T-cell (primary cell): ENCODE measurements around the gene UCMA. TPM values are rescaled to one million over a fixed set of nuclear protein-coding genes. Genes with fewer than 3 reads are reported as not detected.

ENCODE experiments used
- ATAC-seq, 4 experiments: fragments of 200-7000 bp in 3 of 4; fragments of 150-1000 bp in 1 of 4; cut with Tn5 transposase; replicated peaks in 1 of 4; 1 replicate in 3 of 4; 2 replicates in 1 of 4; pipeline ENCODE4 v1.10.0; 2021; ENCODE audit warnings: moderate library complexity in 3 of 4, mild to moderate bottlenecking in 2 of 4, moderate number of reproducible peaks in 1 of 4
- CTCF ChIA-PET, 2 donors: fragments of 300-600 bp; sonication (Branson Sonifier 250); formaldehyde crosslinking; loops; one replicate each; lab custom pipeline; 2022; ENCODE audit warnings: antibody characterized with exemption in 2 of 2; lab: Charles Lee
- POLR2A ChIA-PET, 2 donors: fragments of 300-600 bp; sonication (Branson Sonifier 250); formaldehyde crosslinking; loops; one replicate each; lab custom pipeline; 2022; ENCODE audit warnings: antibody characterized with exemption in 2 of 2; lab: Charles Lee
- DNase-seq, 35 experiments: peaks; one replicate each; pipeline versions ENCODE4 v3.0.0 to v3.0.0-alpha.2; 2013 to 2023
- H3K27ac ChIP-seq: one replicate; pipeline ENCODE4 v1.5.1; 2013; ENCODE audit warnings: low read length
- H3K27me3 ChIP-seq, 2 experiments: replicated peaks in 1 of 2; 1 replicate in 1 of 2; 2 replicates in 1 of 2; pipeline versions ENCODE4 v1.6.1 to v1.7.0; 2013; ENCODE audit warnings: low read length in 1 of 2, mixed read lengths in 1 of 2; ENCODE audit not compliant: control insufficient read depth in 2 of 2, insufficient read depth in 2 of 2; ENCODE audit errors: extremely low read depth in 1 of 2
- H3K36me3 ChIP-seq, 2 donors: 1 replicate in 1 of 2; 2 replicates in 1 of 2; pipeline versions ENCODE4 v1.6.1 to v1.7.0; 2013; ENCODE audit warnings: low read length in 1 of 2; ENCODE audit not compliant: control insufficient read depth in 2 of 2, insufficient read depth in 1 of 2; ENCODE audit errors: extremely low read depth in 1 of 2
- H3K4me1 ChIP-seq, 2 experiments: 1 replicate in 1 of 2; 2 replicates in 1 of 2; pipeline versions ENCODE4 v1.6.1 to v1.7.0; 2013; ENCODE audit warnings: low read length in 2 of 2, mixed read lengths in 1 of 2; ENCODE audit not compliant: insufficient read depth in 2 of 2, control insufficient read depth in 1 of 2; ENCODE audit errors: extremely low read depth in 1 of 2
- H3K4me3 ChIP-seq, 2 donors: 1 replicate in 1 of 2; 2 replicates in 1 of 2; pipeline versions ENCODE4 v1.5.1 to v1.7.0; 2013; ENCODE audit warnings: mild to moderate bottlenecking in 2 of 2, low read length in 1 of 2, moderate library complexity in 1 of 2; ENCODE audit not compliant: control insufficient read depth in 1 of 2; ENCODE audit errors: extremely low read depth in 1 of 2
- H3K9me3 ChIP-seq: 2 replicates; pipeline ENCODE4 v1.7.0; 2013
- H3K27ac Mint-ChIP-seq, 2 donors: one replicate each; pipeline ENCODE4 v1.8.0; 2020 to 2021; ENCODE audit warnings: mild to moderate bottlenecking in 2 of 2, mixed read lengths in 2 of 2
- H3K27me3 Mint-ChIP-seq, 2 donors: one replicate each; pipeline ENCODE4 v1.8.0; 2021 to 2022; ENCODE audit warnings: mixed read lengths in 2 of 2
- H3K36me3 Mint-ChIP-seq: one replicate; pipeline ENCODE4 v1.8.0; 2021; ENCODE audit warnings: mixed read lengths
- H3K4me1 Mint-ChIP-seq, 3 donors: one replicate each; pipeline ENCODE4 v1.8.0; 2020 to 2022; ENCODE audit warnings: mixed read lengths in 3 of 3, mild to moderate bottlenecking in 1 of 3
- H3K4me3 Mint-ChIP-seq, 3 donors: one replicate each; pipeline ENCODE4 v1.8.0; 2020 to 2022; ENCODE audit warnings: mild to moderate bottlenecking in 3 of 3, mixed read lengths in 3 of 3, moderate library complexity in 3 of 3
- H3K9me3 Mint-ChIP-seq, 3 donors: one replicate each; pipeline ENCODE4 v1.8.0; 2020 to 2022; ENCODE audit warnings: mixed read lengths in 3 of 3
- WGBS: methylation state at CpG from one replicate; pipeline ENCODE4 v1.1.5; 2013; ENCODE audit warnings: missing lambda C conversion rate; ENCODE audit not compliant: insufficient coverage; 5-methylcytosine and 5-hydroxymethylcytosine counted together
- total RNA-seq, 35 experiments: library from RNA in 6 of 35; stranded (reverse) in 6 of 35; fragments of 120-200 nt in 1 of 35; gene quantifications; one replicate each; pipeline versions ENCODE4 v1.2.1 to v1.2.4 and lab custom pipeline; 2013 to 2026

Gene UCMA
- total RNA-seq, 5 donors from 2014 or later (not counting 1 experiment from before 2014, with no cell fraction given) = not detected

- Mint-ChIP-seq H3K36me3 (no peaks in the 10 kb centered on the region), H3K27me3 (no peaks in the 10 kb centered on the region), H3K4me3 (no peak overlapping the region), H3K9me3 (no peaks in the 10 kb centered on the region), H3K27ac (no peak overlapping the region), H3K4me1 (no peaks in the 10 kb centered on the region)
- 84% methylated on average over 5 of the region's 6 CpGs for WGBS
- H3K27me3 ChIP-seq = no peaks in the 10 kb centered on the region
- CTCF ChIA-PET = no interaction called here
- DNase-seq (no peak), ATAC-seq (no peak)
- H3K36me3 ChIP-seq = peaks cover 0 to 5% of the 10 kb centered on the region in 2 donors
- H3K9me3 ChIP-seq = no peaks in the 10 kb centered on the region
- no peak overlapping the region for H3K27ac ChIP-seq
- no peak overlapping the region for H3K4me3 ChIP-seq
- POLR2A ChIA-PET = no interaction called here
- no peaks in the 10 kb centered on the region for H3K4me1 ChIP-seq
Measured at GRCh38 chr10:13201132-13201531, 33.0 kb downstream of the UCMA start.

GRCh38 chr10:13195016-13195415, 39.2 kb downstream of the UCMA start:
- CTCF ChIA-PET = no interaction called here
- Histone ChIP-seq H3K4me3 (no peak overlapping the region), H3K27me3 (no peaks in the 10 kb centered on the region), H3K9me3 (no peaks in the 10 kb centered on the region), H3K27ac (no peak overlapping the region), H3K4me1 (no peaks in the 10 kb centered on the region), H3K36me3 (no peaks in the 10 kb centered on the region)
- POLR2A ChIA-PET = no interaction called here
- H3K27me3 Mint-ChIP-seq = no peaks in the 10 kb centered on the region
- ATAC-seq (no peak), DNase-seq (no peak)
- no peak overlapping the region for H3K27ac Mint-ChIP-seq
- H3K4me3 Mint-ChIP-seq = no peak overlapping the region
- no peaks in the 10 kb centered on the region for H3K9me3 Mint-ChIP-seq
- no peaks in the 10 kb centered on the region for H3K4me1 Mint-ChIP-seq
- H3K36me3 Mint-ChIP-seq = no peaks in the 10 kb centered on the region
- WGBS = 90% methylated on average over 4 of the region's 6 CpGs

GRCh38 chr10:13193637-13194036, 40.5 kb downstream of the UCMA start:
- Histone ChIP-seq H3K4me1 (no peaks in the 10 kb centered on the region), H3K9me3 (no peaks in the 10 kb centered on the region), H3K27me3 (no peaks in the 10 kb centered on the region), H3K4me3 (no peak overlapping the region), H3K27ac (no peak overlapping the region), H3K36me3 (no peaks in the 10 kb centered on the region)
- POLR2A ChIA-PET = interaction anchor here in 1 of 2 donors (0.7 kb wide), 1 partner anchor 818 kb away, joined by 3 read pairs; no protein-coding TSS in a partner anchor
- CTCF ChIA-PET = no interaction called here
- Mint-ChIP-seq H3K9me3 (no peaks in the 10 kb centered on the region), H3K36me3 (no peaks in the 10 kb centered on the region), H3K27ac (no peak overlapping the region), H3K4me1 (no peaks in the 10 kb centered on the region), H3K4me3 (no peak overlapping the region), H3K27me3 (no peaks in the 10 kb centered on the region)
- 98% methylated on average over 6 of the region's 7 CpGs for WGBS
- DNase-seq (no peak), ATAC-seq (no peak)

- CTCF ChIA-PET = interaction anchor here in 1 of 2 donors (0.6 kb wide), 1 partner anchor 29 kb away, joined by 5 read pairs; no protein-coding TSS in a partner anchor
- H3K4me1 ChIP-seq = no peaks in the 10 kb centered on the region
- no peaks in the 10 kb centered on the region for H3K4me1 Mint-ChIP-seq
- no peaks in the 10 kb centered on the region for H3K36me3 Mint-ChIP-seq
- no peak overlapping the region for H3K4me3 Mint-ChIP-seq
- POLR2A ChIA-PET = no interaction called here
- no peaks in the 10 kb centered on the region for H3K9me3 ChIP-seq
- H3K27me3 ChIP-seq = no peaks in the 10 kb centered on the region
- DNase-seq (no peak), ATAC-seq (no peak)
- no peak overlapping the region for H3K27ac ChIP-seq
- H3K36me3 ChIP-seq = no peaks in the 10 kb centered on the region
- WGBS = 100% methylated on average over 3 of the region's 5 CpGs
- H3K27me3 Mint-ChIP-seq = no peaks in the 10 kb centered on the region
- H3K27ac Mint-ChIP-seq = no peak overlapping the region
- no peaks in the 10 kb centered on the region for H3K9me3 Mint-ChIP-seq
- no peak overlapping the region for H3K4me3 ChIP-seq
Measured at GRCh38 chr10:13191362-13191761, 42.8 kb downstream of the UCMA start.

- H3K36me3 Mint-ChIP-seq = no peaks in the 10 kb centered on the region
- no CpG with 5 or more reads among the region's 3 CpGs for WGBS
- no peaks in the 10 kb centered on the region for H3K9me3 Mint-ChIP-seq
- H3K27me3 Mint-ChIP-seq = no peaks in the 10 kb centered on the region
- CTCF ChIA-PET = interaction anchor here in 1 of 2 donors (0.7 kb wide), 1 partner anchor 108 kb away, joined by 3 read pairs; no protein-coding TSS in a partner anchor
- H3K4me3 Mint-ChIP-seq = no peak overlapping the region
- no peaks in the 10 kb centered on the region for H3K27me3 ChIP-seq
- no peak for DNase-seq
- no peaks in the 10 kb centered on the region for H3K4me1 ChIP-seq
- no peak overlapping the region for H3K4me3 ChIP-seq
- no peaks in the 10 kb centered on the region for H3K4me1 Mint-ChIP-seq
- H3K27ac Mint-ChIP-seq = no peak overlapping the region
- ATAC-seq = no peak
- no peaks in the 10 kb centered on the region for H3K36me3 ChIP-seq
- H3K27ac ChIP-seq = no peak overlapping the region
- H3K9me3 ChIP-seq = no peaks in the 10 kb centered on the region
- POLR2A ChIA-PET = no interaction called here
Measured at GRCh38 chr10:13190816-13191215, 43.4 kb downstream of the UCMA start.

- Histone ChIP-seq H3K4me3 (no peak overlapping the region), H3K9me3 (no peaks in the 10 kb centered on the region), H3K36me3 (no peaks in the 10 kb centered on the region), H3K4me1 (no peaks in the 10 kb centered on the region), H3K27me3 (no peaks in the 10 kb centered on the region), H3K27ac (no peak overlapping the region)
- H3K36me3 Mint-ChIP-seq = no peaks in the 10 kb centered on the region
- CTCF ChIA-PET = interaction anchor here in 1 of 2 donors (0.5 kb wide), 1 partner anchor 16 kb away, joined by 5 read pairs; no protein-coding TSS in a partner anchor
- H3K4me3 Mint-ChIP-seq = no peak overlapping the region
- H3K27me3 Mint-ChIP-seq = no peaks in the 10 kb centered on the region
- H3K27ac Mint-ChIP-seq = no peak overlapping the region
- H3K4me1 Mint-ChIP-seq = no peaks in the 10 kb centered on the region
- WGBS = no CpG with 5 or more reads among the region's 4 CpGs
- DNase-seq = no peak
- no peaks in the 10 kb centered on the region for H3K9me3 Mint-ChIP-seq
- POLR2A ChIA-PET = no interaction called here
- no peak for ATAC-seq
Measured at GRCh38 chr10:13189961-13190360, 44.2 kb downstream of the UCMA start.

GRCh38 chr10:13188593-13188992, 45.6 kb downstream of the UCMA start:
- no peaks in the 10 kb centered on the region for H3K27me3 ChIP-seq
- ChIA-PET CTCF (no interaction called here), POLR2A (no interaction called here)
- H3K4me3 ChIP-seq = no peak overlapping the region
- WGBS = 97% methylated on average over 9 of the region's 10 CpGs
- Mint-ChIP-seq H3K9me3 (no peaks in the 10 kb centered on the region), H3K27me3 (no peaks in the 10 kb centered on the region), H3K27ac (no peak overlapping the region), H3K4me1 (no peaks in the 10 kb centered on the region), H3K4me3 (no peak overlapping the region), H3K36me3 (no peaks in the 10 kb centered on the region)
- H3K9me3 ChIP-seq = no peaks in the 10 kb centered on the region
- DNase-seq (no peak), ATAC-seq (no peak)
- H3K36me3 ChIP-seq = no peaks in the 10 kb centered on the region
- H3K27ac ChIP-seq = no peak overlapping the region
- no peaks in the 10 kb centered on the region for H3K4me1 ChIP-seq
